Stimulated activated CD8-positive, alpha-beta memory T cell treated with anti-CD3 and anti-CD28 coated beads, Interleukin-7, amount 100 ng/mL, for 48 hours (primary cell): ENCODE data around the gene JMJD8.

Experiments used
- DNase-seq, 2 donors: peaks; one replicate each; pipeline ENCODE4 v3.0.0-alpha.2; 2020; ENCODE audit warnings: low read depth in 1 of 2; ENCODE audit errors: extremely low read depth in 1 of 2

The JMJD8 gene, protein sequence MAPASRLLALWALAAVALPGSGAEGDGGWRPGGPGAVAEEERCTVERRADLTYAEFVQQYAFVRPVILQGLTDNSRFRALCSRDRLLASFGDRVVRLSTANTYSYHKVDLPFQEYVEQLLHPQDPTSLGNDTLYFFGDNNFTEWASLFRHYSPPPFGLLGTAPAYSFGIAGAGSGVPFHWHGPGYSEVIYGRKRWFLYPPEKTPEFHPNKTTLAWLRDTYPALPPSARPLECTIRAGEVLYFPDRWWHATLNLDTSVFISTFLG

DNA sequence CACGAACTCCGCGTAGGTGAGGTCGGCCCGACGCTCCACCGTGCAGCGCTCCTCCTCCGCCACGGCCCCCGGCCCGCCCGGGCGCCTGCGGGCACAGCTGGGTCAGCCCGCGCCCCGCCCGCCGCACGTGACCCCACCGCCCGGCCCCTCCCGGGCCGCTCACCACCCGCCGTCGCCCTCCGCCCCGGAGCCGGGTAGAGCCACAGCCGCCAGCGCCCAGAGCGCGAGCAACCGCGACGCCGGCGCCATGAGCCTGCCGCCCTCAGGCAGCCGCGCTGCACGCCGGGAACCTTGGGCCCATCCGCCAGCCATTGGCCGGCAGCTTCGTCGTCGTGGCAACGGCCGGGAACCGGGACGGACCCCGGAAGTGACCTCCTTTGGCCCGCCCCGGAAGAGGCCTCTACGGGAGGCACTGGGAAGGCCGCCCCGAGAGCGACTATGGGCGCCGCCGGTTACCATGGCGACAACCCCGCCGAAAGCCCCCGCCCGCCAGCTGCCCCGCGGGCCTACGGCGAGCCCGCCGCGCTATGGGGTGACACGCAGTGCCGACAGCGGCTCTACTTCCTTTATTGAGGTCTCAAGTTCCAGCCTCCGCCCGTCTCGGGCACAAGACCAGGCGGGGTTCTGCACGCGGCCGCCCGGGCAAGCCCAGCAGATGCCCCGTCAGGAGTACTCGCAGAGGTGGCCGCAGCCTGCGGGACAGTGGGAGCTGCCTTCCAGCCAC lies at the start of gene JMJD8:
Gene JMJD8, minus strand, starts transcription at position 264 of the 724 bp plus-strand sequence. Its CDS starts 15 bp downstream, at position 249.
- peak; percentile 95 to 96 for DNase-seq

DNA sequence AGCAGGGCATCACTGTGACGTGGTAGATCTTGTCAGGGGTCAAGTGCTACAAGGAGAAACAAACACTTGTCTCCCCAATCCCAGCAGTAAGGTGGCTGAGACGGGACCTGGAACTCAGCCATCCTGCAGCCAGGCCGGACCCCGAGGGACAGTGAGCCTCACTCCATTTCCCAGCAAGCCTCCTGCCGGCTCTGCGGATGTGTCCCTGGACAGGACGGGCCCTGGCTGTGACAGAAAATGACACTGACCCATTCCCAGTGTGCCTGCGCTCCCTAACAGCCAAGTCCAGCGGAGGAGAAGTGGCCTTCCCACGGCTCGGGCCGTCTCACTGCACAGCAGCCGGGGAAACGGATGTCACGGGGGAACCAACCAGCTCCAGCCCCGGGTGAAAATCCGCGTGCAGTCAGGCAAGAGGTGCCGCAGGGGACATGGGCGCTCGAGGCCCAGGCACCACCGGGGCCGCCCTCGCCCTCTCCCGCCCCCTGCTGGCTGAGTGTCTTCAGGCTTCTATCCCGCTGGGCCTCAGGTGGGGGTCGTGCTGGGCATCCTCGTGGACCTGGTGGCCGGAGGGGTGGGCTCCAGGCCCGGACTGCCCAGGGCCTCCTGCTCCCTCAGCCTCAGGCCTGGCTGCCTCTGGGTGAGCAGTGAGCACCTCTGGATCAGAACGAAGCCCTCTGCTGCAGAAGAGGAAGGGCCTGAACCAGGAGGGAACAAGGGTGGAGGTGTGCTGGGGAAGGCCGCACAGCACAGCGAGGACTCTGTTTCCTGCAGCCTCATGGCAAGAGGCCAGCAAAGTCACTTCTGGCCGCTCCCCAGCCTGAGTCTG lies 49.5 kb upstream of the JMJD8 start:
- DNase-seq = no peak

DNA sequence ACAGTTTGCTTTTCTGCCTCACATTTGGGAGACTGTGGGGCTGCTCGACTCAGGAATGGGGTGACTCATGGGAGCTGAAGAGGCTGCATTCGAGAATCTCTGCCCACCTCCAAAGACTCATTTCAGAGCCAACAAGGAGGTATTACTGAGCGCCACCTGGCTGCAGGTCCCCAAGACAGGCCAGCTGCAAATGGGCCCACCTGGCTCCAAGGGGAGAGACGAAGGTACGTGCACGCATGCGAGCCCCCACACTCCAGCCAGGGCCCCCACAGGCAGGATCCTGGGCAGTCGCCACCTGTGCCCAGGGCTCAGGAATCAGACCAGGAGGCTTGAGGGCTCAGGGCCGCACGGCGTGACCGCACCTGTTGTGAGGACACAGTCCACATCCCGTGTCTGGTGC lies 48.8 kb upstream of the JMJD8 start:
- no peak for DNase-seq

DNA sequence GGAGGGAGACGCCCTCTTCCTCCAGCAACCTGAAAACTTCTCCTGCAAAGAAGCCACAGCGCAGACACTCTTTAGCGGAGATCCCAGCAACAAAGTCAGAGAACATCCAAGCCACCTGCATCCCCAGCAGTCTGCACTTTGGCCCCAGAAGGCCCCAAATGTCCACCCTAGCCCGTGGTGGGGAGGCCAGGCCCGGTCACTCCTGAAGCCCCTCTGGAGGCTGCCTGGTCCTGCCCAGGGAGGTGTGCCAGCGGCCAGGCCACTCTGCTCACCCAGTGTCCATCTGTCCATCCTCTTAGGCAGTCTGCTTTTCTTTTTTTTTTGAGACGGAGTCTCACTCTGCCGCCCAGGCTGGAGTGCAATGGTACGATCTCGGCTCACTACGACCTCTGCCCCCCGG lies 48.2 kb upstream of the JMJD8 start:
- no peak for DNase-seq

DNA sequence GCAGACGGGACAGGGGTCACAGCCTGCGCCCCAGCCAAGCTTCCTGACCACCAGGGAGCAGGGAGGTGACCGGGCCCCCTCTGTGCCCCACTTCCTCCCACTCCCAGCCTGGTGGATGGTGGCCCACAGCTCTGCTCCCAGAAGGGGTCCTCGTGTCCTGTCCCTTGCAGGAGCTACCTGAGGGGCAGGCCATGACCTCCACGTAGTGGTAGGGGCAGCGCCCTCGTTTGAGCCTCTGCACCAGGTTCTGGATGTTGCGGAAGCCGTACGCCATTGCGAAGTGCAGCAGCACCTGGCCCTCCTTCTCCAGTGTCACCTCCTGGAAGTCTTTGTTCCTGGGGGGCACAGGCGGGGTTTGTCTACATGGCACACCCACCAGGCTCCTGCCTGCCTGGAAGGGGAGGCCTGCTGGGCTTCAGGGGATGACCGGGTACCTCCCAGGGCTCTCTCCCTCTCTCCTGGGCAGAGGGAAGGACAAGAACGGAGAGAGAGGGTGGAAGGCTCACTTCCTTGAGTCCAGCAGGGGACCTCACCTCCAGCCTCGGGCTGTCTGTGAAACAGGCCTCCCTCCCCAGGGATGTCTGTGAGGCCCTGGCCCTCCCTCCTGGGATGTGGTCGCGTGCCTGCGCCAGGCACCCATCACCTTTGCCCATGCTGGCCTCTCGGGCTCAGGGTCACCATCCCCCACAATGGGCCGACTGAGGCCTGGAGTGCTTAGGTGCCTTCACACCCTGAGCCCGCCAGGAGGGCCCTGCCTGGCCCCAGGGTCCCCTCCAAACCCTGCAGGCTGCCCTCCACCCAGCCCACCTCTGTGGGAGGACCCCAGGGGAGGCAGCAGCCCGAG lies 46.8 kb upstream of the JMJD8 start:
- DNase-seq = no peak

DNA sequence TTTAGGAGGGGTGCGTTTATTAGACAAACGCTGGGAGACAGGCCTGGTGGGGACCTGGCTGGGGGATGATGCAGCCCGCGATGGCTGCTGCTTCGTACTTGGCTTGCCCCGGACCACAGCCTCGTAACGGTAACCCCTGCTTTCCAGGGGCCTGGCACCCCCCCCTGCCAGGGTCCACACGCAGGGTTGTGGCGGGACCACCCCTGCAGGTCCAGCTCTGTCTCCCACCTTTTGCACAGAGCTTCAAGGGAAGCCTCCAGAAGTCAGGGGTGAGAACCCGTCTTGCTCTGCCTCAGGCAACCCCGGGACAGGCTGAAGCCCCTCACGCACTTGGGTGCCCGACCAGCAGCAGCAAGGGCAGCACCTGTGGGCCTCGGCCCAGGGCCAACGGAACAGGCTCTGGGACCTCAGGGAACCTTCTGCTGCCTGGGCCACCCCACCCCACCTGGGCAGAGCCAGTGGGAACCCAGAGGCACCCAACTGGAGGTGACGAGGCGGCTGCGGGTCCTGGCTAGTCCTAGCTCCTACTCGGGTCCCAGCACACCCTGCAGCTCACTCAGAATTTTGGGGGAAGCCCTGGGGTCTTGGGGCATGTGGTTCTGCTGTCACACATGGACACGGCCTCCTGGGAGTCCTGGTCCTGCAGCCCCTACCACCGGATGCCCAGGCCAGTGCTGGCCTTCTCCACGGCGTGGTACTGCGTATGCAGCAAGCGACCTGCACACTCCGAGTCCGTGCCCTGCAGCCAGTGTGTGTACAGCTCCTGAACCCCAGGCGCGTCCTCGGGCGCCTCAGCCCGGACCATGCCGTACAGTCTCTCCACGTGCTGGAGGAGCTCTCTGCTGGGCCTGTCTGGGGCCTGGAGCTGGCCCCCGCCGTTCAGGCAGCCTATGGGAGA lies 45.9 kb upstream of the JMJD8 start:
- DNase-seq = no peak

DNA sequence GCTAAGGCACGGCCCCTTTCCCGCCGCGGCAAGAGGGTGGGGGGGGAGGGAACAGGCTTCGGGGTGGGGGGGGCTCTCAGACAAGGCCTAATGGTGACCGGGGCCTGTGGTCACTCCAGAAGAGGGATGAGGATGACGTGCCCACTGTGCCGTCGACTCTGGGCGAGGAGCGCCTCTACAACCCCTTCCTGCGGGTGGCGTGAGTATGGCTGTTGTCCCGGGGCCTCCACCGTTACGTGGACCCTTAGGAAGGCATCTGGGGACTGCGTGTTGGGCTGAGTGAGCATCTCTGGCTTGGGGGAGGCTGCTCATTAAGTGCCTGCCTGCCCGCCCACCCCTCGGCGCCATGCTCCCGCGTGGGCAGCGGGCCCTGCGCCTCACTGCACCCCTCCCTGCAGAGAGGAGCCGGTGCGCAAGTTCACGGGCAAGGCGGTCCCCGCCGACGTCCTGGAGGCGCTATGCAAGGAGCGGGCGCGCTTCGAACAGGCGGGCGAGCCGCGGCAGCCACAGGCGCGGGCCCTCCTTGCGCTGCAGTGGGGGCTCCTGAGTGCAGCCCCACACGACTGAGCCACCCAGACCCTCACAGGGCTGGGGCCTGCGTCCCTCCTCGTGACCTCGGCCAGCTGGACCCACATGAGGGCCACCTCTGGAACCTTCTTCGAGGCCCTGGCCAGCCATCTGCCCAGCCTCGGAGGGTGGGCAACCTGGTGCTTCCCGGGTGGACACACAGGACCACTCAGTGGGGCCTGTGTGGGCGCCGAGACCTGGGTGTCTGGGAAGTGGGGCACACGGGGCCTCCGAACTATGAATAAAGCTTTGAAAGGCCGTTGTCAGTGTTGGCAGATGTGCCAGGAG lies 45.0 kb upstream of the JMJD8 start:
- no peak for DNase-seq

DNA sequence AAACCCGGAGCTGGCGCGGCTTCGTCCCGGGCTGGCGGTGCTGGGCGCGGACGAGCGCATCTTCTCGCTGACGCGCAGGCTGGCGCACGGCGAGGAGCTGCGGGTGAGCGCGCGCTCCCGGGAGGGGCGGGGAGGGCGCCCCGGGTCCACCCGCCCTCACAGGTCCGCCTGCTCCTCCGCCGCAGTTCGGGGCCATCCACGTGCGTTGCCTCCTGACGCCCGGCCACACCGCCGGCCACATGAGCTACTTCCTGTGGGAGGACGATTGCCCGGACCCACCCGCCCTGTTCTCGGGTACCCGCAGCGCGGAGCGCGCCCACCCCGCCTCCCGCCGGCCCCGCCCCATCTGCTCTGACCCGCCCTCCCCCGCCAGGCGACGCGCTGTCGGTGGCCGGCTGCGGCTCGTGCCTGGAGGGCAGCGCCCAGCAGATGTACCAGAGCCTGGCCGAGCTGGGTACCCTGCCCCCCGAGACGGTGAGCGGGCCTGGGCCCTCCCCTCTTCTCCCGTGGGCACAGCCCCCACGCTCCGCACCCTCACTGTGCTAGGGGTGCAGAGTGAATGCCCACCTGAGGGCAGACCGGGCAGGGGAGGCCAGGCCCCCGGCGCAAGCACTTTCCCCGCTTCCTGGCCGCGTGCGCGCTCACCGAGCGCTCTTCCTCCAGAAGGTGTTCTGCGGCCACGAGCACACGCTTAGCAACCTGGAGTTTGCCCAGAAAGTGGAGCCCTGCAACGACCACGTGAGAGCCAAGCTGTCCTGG lies 44.2 kb upstream of the JMJD8 start:
- peak in 1 of 2 donors; percentile 60 for DNase-seq

DNA sequence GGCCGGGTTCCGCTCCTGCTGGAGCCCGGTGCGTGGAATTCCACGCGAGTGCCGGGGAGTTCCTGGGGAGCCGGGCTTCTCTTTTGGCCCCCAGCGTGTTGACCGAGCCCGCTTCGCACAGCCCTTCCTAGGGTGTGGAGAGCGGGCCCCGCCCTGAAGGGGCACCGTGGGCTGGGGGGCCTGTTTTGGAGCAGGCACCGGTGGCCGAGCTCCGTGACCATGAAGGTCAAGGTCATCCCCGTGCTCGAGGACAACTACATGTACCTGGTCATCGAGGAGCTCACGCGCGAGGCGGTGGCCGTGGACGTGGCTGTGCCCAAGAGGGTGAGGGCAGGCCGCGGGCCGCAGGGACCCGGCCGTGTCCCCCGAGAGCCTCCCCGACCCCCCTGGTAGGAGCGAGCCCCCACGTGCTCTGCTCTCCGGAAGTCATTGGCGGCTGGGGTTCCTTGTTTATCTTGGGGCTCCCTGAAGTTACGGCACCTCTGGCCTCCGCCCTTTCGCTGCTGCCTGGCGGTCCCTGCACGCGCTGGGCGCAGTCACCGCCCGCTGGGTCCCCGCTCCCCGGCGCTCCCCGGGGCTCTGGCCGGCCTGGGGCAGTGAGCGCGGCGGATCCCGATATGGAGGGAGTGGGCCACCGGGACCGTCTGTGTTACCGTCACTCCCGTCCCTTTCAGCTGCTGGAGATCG lies 43.3 kb upstream of the JMJD8 start:
- no peak for DNase-seq

DNA sequence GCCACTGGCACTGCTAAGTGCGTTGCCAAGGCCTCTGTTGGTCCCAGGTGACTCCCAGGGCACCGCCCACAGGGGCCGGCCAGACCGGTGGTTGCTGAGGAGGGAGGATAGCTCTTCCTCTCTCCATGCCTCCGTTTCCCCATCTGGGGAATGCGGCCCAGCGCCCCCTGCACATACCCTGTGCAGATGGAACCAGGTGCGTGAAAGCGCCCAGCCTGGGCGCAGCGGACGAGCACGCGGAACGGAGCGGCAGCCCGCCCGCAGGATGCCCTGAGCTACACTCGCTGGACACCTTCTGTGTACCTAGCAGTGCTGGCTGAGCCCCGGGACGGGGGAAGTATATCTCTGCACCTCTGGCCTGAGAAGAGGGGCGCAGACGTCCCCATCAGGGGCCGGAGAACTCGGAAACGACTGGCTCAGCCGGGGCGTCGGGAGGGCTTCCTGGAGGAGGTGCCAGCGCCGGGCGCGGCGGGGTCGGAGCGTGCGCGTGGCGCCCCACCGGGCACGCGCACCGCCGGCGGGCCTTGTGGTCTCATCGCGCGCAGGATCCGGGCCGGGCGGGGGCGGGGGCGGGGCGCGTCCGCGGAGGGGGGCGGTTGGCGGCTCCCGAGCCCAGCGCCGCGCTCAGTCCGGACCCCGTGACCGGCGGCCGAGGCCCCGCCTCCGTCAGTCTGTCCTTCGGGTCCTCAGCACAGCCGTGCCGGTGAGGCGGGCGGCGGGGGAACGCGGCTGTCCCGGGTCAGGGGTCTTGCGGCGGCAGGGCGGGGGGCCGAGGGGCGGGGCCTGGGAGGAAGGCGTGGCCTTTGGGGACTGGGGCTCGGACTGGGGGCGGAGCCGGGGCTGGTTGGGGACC lies 42.5 kb upstream of the JMJD8 start, which contains the start of the genes CCDC78 and HAGHL:
Gene CCDC78, minus strand, starts transcription at position 6 of the 853 bp plus-strand sequence. CDS start 76 bp downstream, outside the sequence.
Gene HAGHL, plus strand, starts transcription at position 669 of the 853 bp plus-strand sequence. CDS start 404 bp downstream, outside the sequence.
- peak in 1 of 2 donors; percentile 49 for DNase-seq

DNA sequence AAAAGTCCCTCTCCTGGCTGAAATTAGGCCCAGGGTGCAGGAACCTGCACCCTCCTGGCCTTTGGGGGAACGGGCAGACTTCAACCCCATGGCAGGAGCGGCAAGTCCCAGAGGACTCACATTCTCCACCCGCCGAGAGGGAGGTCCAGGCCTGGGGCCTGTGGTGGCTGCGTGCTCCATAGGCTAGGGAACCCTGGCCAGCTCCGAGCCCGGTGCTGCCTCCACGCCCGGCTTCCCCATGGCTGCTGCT lies 42.0 kb upstream of the JMJD8 start:
- DNase-seq = no peak

DNA sequence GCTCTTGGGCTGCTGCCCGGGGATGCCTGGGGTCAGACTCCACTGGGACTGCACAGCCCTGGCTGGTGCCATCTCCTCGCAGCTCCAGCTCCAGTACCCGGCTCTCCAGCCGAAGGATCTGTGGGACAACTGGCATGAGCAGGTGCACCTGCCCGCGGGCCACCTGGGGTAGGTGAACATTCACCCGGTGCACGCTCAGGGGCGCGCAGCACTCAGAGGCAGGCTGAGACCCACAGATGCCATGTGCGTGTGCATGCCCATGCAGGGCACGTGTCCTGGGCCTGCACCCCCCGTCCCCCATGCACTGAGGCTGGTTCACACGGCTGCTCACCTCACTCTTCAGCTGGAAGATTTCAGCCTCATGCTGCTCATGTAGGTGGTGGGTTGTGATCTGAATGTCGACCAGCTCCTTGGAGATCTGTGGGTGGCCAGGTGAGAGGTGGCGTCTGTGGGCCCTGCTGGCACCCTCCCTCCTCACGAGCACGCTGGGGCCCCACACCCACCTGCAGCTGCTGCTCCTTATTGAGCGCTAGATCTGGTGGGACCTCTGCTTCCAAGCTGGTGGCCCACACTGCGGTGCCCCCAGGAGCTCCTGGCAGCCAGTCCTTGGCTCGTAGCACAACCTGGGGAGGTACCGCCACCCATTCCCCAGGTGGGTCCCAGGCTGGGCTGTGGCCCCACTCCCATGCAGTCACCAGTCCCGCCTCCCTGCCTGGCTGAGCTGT lies 41.5 kb upstream of the JMJD8 start:
- no peak for DNase-seq

DNA sequence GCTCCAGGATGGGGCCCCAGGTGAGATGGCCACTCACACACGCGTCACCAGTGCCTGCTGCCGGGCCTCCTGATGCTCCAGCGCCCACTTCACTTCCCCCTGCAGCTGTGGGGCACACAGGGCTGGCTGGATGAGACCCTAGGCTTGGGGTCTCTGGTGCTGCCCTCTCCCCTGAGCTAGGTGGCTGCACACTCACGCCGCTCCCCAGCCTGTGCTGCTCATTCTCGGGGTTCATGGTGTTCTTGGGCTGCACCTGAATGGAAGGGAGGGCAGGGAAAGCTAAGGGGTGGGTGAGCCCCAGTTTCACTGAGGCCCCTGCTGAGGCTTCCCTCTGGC lies 40.9 kb upstream of the JMJD8 start:
- no peak for DNase-seq

DNA sequence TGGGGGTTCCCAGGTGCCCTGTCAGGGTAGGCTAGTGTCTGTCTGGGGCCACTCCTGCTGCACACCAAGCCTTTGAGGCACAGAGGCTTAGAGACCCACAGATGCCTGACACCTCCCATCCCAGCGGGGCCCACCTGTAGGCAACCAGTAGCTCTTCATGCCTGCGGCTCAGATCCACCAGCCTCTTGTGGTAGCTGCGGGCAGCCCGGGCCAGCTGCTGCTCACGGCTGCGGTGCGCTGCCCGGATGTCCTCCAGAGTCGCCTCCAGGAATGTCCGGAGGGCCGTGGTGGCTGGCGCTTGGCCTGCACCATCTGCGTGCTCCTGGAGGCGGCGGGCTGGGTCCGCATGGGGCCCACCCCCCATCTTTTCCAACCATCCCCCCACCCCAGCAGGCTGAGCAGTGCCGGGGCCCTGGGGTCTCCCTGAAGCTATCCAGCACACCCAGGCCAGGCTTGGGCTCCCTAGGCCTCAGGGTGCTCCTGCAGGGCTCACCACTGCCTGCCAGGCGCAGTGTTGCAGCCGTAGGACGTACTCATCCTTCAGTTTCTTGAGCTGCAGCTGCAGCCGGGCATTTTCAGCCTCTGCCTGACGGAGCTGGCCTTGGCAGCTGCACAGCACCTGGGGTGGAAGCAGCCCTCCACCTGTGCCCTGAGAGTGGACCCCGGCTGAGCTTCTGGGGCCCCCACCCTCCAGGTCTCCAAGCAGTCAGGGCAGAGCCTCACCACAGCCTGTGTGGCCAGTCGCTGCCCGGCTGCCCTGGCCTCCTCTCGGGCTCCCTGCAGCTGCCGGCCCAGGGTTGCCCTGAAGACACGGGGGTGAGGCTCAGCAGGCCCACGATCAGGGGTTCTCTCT lies 40.3 kb upstream of the JMJD8 start:
- no peak for DNase-seq

DNA sequence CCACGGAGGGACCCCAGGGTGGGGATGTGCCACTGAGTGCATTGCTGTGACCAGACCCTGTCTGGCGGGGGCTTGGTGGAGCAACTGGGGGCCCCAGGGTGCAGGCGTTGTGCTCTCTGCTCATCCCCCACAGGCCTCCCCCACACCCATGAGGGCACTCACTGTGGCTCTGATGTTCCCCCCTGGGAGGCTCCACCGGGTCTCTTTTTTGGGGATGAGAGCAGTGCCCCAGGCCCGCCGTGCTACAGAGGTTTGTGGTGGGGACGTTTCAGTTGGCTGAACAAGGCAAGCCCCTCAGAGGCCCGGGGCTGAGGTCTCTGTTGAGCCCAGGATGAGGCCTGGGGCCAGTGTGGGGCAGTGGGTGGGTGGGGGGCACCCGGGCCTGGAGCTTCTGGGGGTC lies 39.6 kb upstream of the JMJD8 start:
- DNase-seq = no peak
